ENCODE data around the gene OSM. TPM values are rescaled to one million over a fixed set of nuclear protein-coding genes. Genes with fewer than 3 reads are reported as not detected.

The OSM gene
- polyA plus RNA-seq, 3 donors: 48.0 to 295 (median 146) TPM

DNA sequence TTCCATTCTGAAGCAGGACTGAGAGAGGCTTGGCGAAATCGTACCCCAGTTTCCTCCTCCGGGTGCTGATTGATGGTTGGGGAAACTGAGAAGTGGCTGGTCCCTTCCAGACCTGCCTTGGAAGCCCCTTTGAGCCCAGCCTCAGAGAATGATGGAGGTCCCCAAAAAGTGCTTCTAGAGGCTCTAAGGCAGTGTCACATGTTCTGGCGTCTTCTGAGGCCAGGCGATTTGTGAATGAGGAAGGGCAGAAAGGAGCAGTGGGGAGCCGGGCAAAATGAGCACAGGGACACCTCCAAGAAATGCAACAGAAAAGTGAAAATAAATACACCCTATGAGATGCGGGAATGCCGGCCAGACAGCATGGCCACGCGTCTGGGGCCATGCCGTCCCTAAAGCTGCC lies 19.1 kb downstream of the OSM start:
- no peak for TF ChIP-seq CTCF (IDR thresholded peaks at IDR 0.05)
- Histone ChIP-seq H3K79me2 (ENCODE audit: insufficient read depth, low read length) (no peaks in the 10 kb centered on the region), H3K27me3 (ENCODE audit: control insufficient read depth in 2 of 2, insufficient read depth in 2 of 2, low read length in 2 of 2) (peaks cover 13 to 45% of the 10 kb centered on the region in 2 donors), H4K20me1 (ENCODE audit: insufficient read depth, low read length) (no peaks in the 10 kb centered on the region), H3K4me3 (replicated peaks in 1 of 3; ENCODE audit: low read depth in 2 of 3, low read length in 3 of 3) (no peak overlapping the region), H3K4me1 (ENCODE audit: control insufficient read depth in 1 of 2, insufficient read depth in 2 of 2, low read length in 2 of 2) (peaks cover 16 to 22% of the 10 kb centered on the region in 2 donors), H3K9me3 (replicated peaks in 1 of 2; ENCODE audit: control insufficient read depth in 1 of 2, insufficient read depth in 1 of 2, low read length in 2 of 2) (peaks cover 0 to 5% of the 10 kb centered on the region in 2 donors), H3K4me2 (replicated peaks; ENCODE audit: extremely low read depth, low read length, poor library complexity, severe bottlenecking) (no peak overlapping the region), H2AFZ (ENCODE audit: insufficient read depth, low read depth, low read length, poor library complexity, severe bottlenecking) (no peak overlapping the region), H3K36me3 (replicated peaks in 1 of 2; ENCODE audit: control insufficient read depth in 1 of 2, insufficient read depth in 2 of 2, low read length in 2 of 2) (no peaks in the 10 kb centered on the region), H3K9ac (ENCODE audit: insufficient read depth, low read length, poor library complexity, severe bottlenecking) (no peak overlapping the region), H3K27ac (ENCODE audit: low read depth in 1 of 2, low read length in 2 of 2) (no peak overlapping the region)
- Mint-ChIP-seq H3K4me3 (peak overlapping the region in 1 of 2 donors; percentile 63), H3K27ac (peak overlapping the region in 1 of 7 donors; percentile 68), H3K36me3 (peaks cover 0 to 2% of the 10 kb centered on the region in 2 donors), H3K4me1 (peaks cover 30% of the 10 kb centered on the region), H3K9me3 (peaks cover 0 to 5% (median 0%) of the 10 kb centered on the region in 7 donors), H3K27me3 (ENCODE audit: low read depth in 3 of 3) (peaks cover 45 to 60% (median 51%) of the 10 kb centered on the region in 3 donors)
- no peak for DNase-seq
- WGBS (ENCODE audit: insufficient coverage): 63% methylated on average over 8 of the region's 11 CpGs
- intact Hi-C loops (cut with micrococcal nuclease): loop anchor here in 1 of 2 donors (10.0 kb wide), 1 partner anchor 213 kb away; no protein-coding TSS in a partner anchor

- no peak for DNase-seq
- no peak for TF ChIP-seq CTCF (IDR thresholded peaks at IDR 0.05)
- Mint-ChIP-seq H3K27ac (no peak overlapping the region), H3K27me3 (ENCODE audit: low read depth in 3 of 3) (peaks cover 47 to 60% (median 51%) of the 10 kb centered on the region in 3 donors), H3K4me3 (peak overlapping the region in 1 of 2 donors; percentile 90), H3K9me3 (peaks cover 0 to 5% (median 0%) of the 10 kb centered on the region in 7 donors), H3K4me1 (peaks cover 28% of the 10 kb centered on the region), H3K36me3 (peaks cover 0 to 2% of the 10 kb centered on the region in 2 donors)
- 4% methylated on average over 10 of the region's 15 CpGs for WGBS (ENCODE audit: insufficient coverage)
- peak overlapping the region; percentile 67 for H3K4me2 ChIP-seq (replicated peaks; ENCODE audit: extremely low read depth, low read length, poor library complexity, severe bottlenecking)
- H3K36me3 ChIP-seq (replicated peaks in 1 of 2; ENCODE audit: control insufficient read depth in 1 of 2, insufficient read depth in 2 of 2, low read length in 2 of 2): no peaks in the 10 kb centered on the region
- H4K20me1 ChIP-seq (ENCODE audit: insufficient read depth, low read length): no peaks in the 10 kb centered on the region
- intact Hi-C loops (cut with micrococcal nuclease): loop anchor here in 1 of 2 donors (10.0 kb wide), 1 partner anchor 212 kb away; no protein-coding TSS in a partner anchor
- no peaks in the 10 kb centered on the region for H3K79me2 ChIP-seq (ENCODE audit: insufficient read depth, low read length)
- H3K4me3 ChIP-seq (replicated peaks in 1 of 3; ENCODE audit: low read depth in 2 of 3, low read length in 3 of 3): peak overlapping the region in 1 of 3 experiments; percentile 53
- H3K4me1 ChIP-seq (ENCODE audit: control insufficient read depth in 1 of 2, insufficient read depth in 2 of 2, low read length in 2 of 2): peaks cover 15 to 20% of the 10 kb centered on the region in 2 donors
- H3K27ac ChIP-seq (ENCODE audit: low read depth in 1 of 2, low read length in 2 of 2): no peak overlapping the region
- peaks cover 0 to 5% of the 10 kb centered on the region in 2 donors for H3K9me3 ChIP-seq (replicated peaks in 1 of 2; ENCODE audit: control insufficient read depth in 1 of 2, insufficient read depth in 1 of 2, low read length in 2 of 2)
- no peak overlapping the region for H3K9ac ChIP-seq (ENCODE audit: insufficient read depth, low read length, poor library complexity, severe bottlenecking)
- H2AFZ ChIP-seq (ENCODE audit: insufficient read depth, low read depth, low read length, poor library complexity, severe bottlenecking): peak overlapping the region; percentile 71
- peaks cover 13 to 45% of the 10 kb centered on the region in 2 donors for H3K27me3 ChIP-seq (ENCODE audit: control insufficient read depth in 2 of 2, insufficient read depth in 2 of 2, low read length in 2 of 2)
Measured at GRCh38 chr22:30246814-30247376, 19.8 kb downstream of the OSM start.

Data from CD14-positive monocyte (primary cell).